Erythroblast (primary cell): ENCODE measurements around the gene AR.
"Not testable (repeated sequence)": the region's sequence is repeated elsewhere in the genome, so short reads cannot be mapped to it uniquely, and the experiment has no call there.

ENCODE experiments used
- DNase-seq, 2 experiments: peaks; one replicate each; lab custom pipeline; 2025; lab: John Stamatoyannopoulos, UW
- GATA1 ChIP-seq: IDR thresholded peaks from 2 replicates; pipeline ENCODE4 v1.6.1; 2011; ENCODE audit warnings: low read depth, mild to moderate bottlenecking, control low read depth, low read length, moderate library complexity
- POLR2A ChIP-seq: IDR thresholded peaks from 2 replicates; pipeline ENCODE4 v1.6.1; 2011; ENCODE audit warnings: mild to moderate bottlenecking, low read length

AR gene

DNA sequence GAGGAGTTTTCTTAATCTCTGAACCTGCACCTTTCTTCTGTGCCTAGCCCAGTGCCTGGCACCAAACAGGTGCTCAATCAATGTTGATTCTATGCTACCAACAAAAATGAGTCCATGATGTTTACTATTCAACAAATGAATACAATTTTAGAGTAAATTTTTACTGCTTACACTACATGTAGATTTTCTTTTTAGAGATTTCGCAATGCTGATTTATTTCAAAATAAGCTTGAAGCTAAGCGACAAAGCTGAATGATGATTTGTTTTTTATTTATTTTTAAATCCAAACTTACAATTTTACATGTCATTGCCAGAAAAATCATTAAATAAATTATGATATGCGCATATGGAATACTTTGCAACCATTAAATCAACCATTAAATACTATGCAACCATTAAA, 55.7 kb downstream of the AR start:
- no peak for TF ChIP-seq GATA1
- DNase-seq, result no peak

DNA sequence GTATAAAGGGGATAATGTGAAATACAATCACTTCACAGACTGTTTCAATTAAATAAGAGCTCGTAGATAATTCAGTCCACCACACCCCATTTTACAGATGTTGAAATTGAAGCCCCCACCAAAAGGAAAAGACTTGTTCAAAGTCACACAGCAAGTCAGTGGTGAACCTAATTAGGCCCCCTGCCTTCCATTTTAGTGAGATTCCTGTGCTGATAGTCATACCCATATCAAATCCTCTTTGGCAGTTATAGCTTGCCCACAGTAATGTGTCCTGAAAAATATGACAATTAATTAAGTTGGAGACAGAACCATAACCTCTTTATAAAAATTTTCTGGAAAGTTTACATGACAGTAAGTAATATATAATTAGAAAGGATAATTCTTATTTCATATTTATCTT, 58.0 kb downstream of the AR start:
- TF ChIP-seq GATA1 (no peak), POLR2A (no peak)
- no peak for DNase-seq

DNA sequence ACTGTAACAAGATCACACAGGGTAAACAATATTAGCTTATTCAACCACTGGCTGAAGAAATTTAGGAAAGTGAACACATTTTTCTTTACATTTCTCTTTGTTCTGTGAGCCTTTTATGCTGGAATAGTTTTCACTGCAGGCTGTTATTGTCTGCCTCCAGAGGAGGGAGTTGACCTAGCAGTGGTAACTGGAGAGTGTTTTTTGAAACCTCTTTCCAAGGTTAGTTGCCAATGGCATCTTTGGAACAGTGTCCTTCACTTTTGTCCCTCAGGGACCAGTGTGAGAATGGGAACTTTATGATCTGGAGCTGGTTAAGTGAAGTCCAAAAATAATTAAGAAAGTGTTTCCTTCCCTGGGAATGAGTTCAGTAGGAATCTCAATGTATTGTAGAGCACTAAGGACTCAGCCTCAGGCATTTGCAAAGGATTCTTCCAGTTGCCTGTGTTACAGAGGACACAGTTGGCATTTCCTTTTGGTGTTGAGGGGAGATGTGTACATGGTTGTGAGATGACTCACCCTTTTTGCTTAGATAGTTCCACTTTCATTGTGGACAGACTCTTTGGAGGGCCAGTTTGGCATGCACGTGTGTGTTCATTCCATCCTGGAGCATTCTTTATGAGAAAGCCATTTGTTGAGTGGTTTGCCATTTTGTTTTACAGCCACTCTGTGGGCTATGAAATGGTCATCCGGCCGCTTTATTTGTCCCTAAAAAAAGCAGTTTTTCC, 61.3 kb downstream of the AR start:
- TF ChIP-seq POLR2A, result no peak
- no peak for TF ChIP-seq GATA1
- DNase-seq, result no peak

DNA sequence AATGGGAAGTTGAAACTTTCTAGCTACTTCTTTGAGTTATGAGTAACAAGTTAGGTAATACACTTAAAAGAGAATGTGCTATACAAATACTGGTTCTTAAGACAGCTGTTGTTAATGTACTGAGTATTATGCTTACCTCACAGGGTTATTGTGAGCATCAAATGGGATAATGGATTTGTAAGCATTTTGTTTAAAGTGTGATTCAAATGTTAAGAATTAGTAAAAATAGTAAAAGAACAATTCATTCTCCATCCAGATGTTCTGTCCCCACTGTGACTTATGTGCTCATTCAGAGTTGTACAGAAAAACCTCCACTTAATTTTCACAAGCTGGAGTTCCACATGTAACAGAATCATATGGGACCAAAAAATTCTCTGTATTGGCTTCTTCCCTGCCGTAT, 63.6 kb downstream of the AR start:
- TF ChIP-seq GATA1 (no peak), POLR2A (no peak)
- no peak for DNase-seq

DNA sequence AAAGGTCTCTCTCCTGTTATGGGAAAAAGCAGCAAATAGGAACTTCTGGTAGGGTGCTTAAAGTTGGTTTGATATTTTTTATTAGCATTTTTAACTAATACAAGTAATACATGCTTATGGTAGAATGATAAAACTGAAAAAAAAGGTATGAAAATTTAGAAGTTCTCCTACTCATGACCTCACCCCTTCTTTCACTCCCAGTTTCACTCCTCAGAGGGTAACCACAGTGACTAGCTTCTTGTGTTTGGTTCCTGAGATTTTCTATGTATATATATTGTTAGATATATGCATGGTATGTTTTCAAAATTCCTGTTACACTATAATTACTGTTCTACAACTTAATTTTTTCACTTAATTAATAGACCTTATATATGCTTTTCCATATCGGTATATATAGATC, 66.5 kb downstream of the AR start:
- no peak for DNase-seq

DNA sequence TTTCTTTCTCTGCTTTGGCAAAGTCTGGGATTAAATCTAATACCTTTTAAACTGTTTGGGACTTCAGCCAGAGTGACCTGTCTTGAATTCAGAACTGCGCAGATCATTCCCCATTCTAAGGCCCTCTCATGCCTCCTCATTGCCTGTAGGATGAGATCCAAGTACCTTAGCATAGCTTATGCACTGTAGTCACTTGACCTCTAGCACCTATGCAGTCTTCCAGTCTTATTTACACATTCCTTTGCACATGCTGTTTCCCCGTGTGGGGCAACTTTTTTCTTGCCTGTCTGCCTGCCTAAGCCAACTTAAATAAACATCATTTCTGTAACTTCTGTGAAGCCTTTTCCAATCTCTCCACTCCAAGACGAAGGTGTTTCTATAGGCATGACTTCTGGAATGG, 68.4 kb downstream of the AR start:
- TF ChIP-seq POLR2A (no peak), GATA1 (no peak)
- DNase-seq, result no peak

More for the DNA sequence above, 66.5 kb downstream of the AR start:
- TF ChIP-seq GATA1 (no peak), POLR2A (no peak)

DNA sequence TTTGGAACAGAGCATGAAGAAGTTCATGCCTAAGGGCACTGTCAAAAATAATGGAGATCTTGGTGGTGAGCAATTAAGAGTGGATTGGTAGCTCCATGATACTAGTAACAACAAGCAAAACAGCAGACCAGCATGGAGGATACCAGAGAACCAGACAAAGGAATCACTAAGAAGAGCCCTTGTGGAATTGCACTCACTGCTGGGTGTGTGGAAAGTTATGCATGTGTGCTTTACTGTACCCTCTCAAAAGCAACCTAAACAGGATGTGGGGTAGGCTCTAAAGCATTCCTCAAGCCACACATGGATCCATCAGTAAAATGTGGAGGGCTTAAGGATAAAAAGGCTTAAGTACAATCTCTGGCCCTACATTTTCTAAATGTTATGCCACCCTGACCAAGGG, 69.5 kb downstream of the AR start:
- TF ChIP-seq GATA1, result no peak
- no peak for TF ChIP-seq POLR2A
- DNase-seq, result no peak

DNA sequence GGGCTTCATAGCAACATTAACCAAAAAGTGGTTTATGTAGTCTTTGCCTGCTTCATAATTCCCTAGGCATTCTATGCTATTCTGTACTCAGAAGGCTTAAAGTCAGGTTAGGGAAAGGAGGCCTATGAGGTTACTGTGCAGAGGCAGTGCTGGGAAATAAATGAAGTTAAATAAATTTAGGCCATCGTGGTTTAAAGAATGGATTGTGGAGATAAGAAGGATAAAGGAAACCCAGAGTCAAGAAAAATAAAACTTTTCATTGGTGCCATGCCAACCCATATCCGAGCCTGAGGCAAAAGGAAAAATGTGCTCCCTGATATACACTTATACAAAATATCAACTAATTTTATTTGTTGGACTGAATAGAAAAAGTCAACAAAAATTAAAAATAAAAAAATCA, 70.2 kb downstream of the AR start:
- TF ChIP-seq POLR2A (no peak), GATA1 (no peak)
- no peak for DNase-seq

DNA sequence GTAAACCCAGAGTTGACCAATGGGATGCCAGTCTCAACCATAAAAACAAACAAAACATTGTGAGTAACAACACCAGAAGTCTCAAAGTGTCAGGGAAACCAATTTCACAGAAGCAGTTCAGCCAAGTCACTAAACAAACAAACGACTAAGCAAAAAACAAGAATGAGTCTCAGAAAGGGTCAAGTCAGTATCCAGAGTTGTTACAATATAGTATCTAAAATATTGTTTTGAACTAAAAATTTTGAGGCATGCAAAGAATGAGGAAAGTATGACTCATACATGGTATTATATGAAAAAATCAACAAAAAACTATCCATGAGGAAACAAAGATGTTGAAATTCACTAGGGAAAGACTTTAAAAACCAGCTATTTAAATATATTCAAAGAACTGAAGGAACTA, 70.6 kb downstream of the AR start:
- no peak for DNase-seq
- no peak for TF ChIP-seq GATA1
- TF ChIP-seq POLR2A, result no peak

DNA sequence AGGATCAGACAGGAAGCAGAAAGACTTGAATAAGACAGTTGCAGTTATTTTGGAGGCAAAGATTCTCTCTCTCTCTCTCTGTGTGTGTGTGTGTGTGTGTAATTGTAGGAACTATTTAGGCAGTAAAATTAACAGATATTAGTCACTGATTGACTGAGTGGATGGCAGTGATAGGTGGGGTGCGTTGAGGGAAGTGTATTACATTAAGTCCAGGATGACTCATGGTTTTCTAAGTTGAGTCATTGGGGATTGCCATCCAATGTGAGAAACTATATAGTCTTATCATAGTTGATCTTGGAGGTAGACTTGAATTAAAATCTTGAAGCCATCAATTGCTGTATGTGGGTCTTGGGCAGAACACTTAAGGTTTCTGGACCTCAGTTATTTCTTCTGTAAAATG, 75.4 kb downstream of the AR start:
- no peak for DNase-seq
- no peak for TF ChIP-seq GATA1
- no peak for TF ChIP-seq POLR2A

DNA sequence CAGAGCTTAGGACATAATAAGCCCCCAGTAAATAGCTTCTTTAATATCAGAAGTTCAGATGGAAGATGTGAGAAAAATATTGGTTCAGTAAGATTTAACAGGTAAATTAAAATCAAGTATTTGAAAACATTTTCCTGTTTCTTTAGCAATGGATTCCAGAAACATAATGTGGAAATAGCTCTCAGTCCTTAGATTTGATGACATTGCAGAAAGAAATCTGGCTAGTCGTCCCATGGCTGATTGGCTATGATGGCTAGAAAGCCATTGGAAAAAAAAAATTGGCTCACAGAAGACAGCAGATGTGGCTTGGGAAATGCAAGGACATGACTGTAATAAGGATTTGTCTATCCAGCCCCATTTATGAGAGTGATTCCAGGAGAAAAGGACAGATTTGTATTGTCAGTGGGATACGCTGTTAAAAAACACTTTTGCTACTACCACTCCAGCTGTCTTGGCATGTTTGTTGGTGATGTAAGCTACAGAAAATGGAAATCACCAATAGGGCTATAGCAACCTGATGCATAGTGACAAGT, 78.3 kb downstream of the AR start:
- no peak for DNase-seq
- TF ChIP-seq GATA1 (no peak), POLR2A (no peak)

DNA sequence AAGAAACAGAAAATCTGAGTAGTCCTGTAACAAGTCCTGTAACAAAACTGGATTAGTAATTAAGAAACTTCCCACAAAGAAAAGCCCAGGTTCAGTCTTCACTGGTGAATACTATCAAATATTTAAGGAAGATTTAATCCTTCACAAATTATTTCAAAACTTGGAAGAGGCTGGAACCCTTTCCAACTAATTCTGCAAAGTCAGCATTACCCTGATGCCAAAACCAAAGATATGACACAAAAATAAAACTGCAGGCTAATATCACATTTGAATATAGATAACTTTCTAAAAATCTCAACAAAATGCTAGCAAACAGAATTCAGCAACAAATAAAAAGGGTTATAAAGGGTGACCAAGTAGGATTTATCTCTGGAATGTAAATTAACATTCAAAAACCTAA, 80.5 kb downstream of the AR start:
- TF ChIP-seq POLR2A (no peak), GATA1 (no peak)
- DNase-seq, result no peak

DNA sequence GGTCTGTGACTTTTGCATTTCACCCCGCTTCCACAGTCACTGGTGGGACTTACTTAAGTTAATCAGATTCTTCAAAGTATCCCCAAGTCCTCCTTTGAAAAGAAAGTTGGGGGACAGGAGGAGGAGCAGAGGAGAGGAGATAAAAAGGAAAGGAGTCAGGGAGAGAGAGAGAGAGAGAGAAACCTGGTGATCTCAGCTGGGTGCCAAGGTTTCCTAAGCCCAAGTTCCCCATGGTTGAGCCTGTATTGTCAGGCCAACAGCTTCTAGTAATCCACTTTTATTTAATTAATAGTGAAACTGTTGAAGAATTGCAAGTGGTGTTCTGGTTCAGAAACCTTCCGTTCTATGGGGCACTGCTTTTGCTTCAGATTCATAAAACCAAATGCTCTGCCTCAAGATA, 91.6 kb downstream of the AR start:
- TF ChIP-seq GATA1 (no peak), POLR2A (no peak)
- DNase-seq, result no peak

DNA sequence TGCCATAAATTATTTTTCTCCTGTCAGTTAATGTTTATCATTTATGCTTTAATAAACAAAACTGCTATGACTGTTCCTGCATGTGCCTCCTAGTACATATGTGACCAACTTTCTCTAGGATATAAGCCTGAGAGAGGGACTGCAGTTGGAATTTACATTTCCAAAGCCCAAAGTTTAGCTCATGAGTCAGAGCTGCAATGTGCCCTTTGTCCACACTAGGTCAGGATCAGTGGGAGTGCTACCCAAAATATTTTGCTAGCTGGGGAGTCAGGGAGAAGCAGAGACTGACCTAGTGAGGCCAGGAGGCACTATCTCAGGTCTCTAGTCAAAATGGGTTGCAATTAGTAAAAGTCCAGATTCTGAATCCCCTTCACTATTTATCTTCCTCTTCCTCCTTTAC, 92.7 kb downstream of the AR start:
- DNase-seq, result no peak
- TF ChIP-seq POLR2A, result no peak
- TF ChIP-seq GATA1, result no peak

DNA sequence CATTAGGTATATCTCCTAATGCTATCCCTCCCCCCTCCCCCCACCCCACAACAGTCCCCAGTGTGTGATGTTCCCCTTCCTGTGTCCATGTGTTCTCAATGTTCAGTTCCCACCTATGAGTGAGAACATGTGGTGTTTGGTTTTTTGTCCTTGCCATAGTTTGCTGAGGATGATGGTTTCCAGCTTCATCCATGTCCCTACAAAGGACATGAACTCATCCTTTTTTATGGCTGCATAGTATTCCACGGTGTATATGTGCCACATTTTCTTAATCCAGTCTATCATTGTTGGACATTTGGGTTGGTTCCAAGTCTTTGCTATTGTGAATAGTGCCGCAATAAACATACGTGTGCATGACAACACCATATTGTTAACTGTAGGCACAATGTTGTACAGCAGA, 93.5 kb downstream of the AR start:
- not testable (repeated sequence) for DNase-seq
